HG02884 (cell line): ENCODE results near the gene MVB12B.
"Not testable (repeated sequence)": the region's sequence is repeated elsewhere in the genome, so short reads cannot be mapped to it uniquely, and the experiment has no call there.

Source experiments
- ATAC-seq: cut with Tn5 transposase; IDR thresholded peaks from one replicate; pipeline ENCODE4 v1.9.1; 2021; ENCODE audit warnings: mild to moderate bottlenecking, moderate library complexity; ENCODE audit not compliant: unreplicated experiment

MVB12B gene

DNA sequence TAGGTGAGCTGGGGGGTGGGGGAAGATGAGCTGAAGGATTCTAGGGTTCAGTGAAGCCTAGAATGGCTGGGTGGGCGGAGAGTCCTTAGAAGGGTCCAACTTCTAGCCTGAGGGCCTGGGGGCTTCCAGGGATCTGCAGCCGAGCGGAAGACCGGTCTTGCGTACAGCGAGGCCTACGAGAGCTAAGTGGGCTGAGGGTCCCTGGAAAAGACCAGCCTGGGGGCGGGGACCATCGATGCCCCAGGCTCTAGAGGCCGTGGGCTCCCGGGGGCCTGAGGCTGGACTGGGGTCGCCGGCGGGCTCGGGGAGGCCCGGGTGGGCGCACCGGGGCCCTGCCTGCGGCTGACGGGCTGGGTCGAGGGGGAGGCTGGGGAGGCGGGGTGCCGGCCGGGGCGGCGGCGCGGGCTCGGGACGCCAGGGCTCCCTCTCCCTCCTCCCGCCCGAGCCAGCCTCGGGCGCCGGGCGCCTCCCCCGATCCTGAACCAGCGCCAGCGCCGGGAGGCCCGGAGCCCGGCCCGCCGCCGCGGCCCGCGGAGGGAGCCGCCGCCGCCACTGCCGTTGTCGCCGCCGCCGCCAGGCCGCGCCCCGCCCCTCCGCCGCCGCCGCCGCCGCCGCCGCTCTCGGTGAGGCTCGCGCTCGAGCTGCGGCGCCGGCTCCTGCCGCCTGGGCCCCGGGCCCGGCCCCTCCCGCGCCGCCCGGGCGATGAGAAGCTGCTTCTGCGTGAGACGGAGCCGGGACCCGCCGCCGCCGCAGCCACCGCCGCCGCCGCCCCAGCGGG, at the start of gene MVB12B:
Gene MVB12B (plus strand): TSS at position 602 of the 778 bp plus-strand sequence. CDS start 101 bp downstream, at position 703.
- no peak for ATAC-seq

GRCh38 chr9:126283799-126284465, 42.7 kb upstream of the MVB12B start:
- ATAC-seq, result no peak

- ATAC-seq, result not testable (repeated sequence)
Measured at GRCh38 chr9:126285652-126286051, 41.0 kb upstream of the MVB12B start.

DNA sequence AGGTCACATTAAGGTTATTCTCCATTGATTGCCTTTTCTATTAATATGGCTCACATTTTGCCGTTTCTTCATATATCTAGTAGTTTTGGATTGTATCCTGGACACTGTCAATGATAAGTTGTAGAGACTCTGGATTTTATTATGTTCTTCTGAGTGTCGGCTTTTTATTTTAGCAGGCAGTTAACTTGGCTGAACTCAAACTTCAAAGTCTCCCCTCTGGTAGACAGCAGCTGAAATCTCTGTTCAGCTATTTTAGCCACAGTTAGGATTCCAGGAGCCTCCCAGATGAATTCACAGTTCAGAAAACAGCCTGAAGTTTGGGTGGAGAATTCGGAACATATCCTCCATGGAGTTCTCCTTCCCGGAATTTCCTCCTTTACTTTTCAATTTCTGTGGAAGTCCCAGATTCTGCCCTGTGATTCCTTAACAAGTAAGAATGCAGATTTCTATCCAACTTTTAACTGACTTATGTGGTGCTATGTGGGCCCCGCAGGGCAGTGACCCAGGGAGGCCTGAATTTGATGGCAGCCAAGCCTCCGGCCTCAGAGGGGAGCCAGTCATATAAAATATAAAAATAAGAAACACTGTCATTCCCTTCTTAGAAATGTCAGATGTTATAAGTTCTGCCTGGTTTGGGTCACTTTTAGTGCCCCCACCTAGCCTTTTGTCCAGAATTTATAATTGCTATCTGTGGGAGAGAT, 39.3 kb upstream of the MVB12B start:
- no peak for ATAC-seq

- no peak for ATAC-seq
Measured at GRCh38 chr9:126290871-126291270, 35.8 kb upstream of the MVB12B start.

DNA sequence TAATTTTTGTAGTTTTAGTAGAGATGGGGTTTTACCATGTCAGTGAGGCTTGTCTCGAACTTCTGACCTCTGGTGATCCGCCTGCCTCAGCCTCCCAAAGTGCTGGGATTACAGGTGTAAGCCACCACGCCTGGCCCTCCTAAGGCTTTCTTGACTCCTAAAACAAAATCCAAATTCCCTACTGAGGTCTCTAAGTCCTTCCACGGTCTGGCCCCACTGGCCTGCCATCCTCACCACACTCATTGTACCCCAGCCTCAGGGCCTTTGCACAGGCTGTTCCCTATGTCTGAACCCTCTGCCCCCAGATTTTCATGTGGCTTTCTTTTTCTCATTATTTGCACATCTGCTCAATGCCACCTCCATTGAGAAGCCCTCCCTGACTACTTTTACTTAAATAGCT, 34.7 kb upstream of the MVB12B start:
- ATAC-seq, result no peak

- ATAC-seq, result no peak
Measured at GRCh38 chr9:126292736-126293521, 33.7 kb upstream of the MVB12B start.

- ATAC-seq, result no peak
Measured at GRCh38 chr9:126293522-126293889, 33.1 kb upstream of the MVB12B start.

GRCh38 chr9:126294331-126295081, 32.1 kb upstream of the MVB12B start:
- no peak for ATAC-seq

GRCh38 chr9:126295082-126295477, 31.5 kb upstream of the MVB12B start:
- ATAC-seq, result no peak

DNA sequence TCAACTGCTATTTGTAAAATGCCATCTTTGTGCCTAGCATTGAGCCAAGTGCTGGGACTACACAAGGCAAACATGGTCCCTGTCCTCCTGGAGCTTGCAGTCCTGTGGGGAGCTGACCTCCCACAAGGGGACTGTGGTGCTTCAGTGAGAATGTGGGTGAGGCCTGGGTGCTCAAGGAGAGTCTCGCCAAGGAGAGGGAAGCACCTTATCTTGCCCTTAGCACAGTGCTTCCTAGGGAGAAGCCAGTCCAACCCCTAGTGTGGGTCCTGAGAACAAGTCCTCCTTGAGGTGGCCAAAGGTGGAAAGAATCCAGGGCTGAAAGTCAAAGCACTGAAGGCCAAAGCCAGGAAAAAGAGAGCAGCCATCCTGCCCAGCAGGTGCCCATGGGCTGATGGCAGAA, 31.1 kb upstream of the MVB12B start:
- ATAC-seq, result no peak

- ATAC-seq, result no peak
Measured at GRCh38 chr9:126295936-126296600, 30.6 kb upstream of the MVB12B start.

DNA sequence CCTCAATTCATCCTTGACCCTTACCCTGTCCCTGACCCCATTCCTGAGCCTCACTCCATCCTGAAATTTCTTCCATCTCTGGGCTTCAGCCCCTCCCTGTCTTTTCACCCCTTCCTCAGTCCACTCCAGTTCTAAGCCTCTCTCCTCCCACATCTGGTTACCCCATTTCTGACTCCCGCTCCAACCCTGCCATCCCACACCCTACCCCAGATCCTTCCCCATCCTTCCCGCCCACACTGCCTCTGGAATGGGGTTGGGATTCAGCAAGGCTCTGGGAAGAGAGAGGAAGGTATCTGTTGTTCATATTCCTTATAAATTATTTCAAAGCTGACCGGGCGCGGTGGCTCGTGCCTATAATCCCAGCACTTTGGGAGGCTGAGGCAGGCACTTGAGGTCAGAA, 29.9 kb upstream of the MVB12B start:
- no peak for ATAC-seq

- ATAC-seq, result no peak
Measured at GRCh38 chr9:126297661-126298060, 29.0 kb upstream of the MVB12B start.

DNA sequence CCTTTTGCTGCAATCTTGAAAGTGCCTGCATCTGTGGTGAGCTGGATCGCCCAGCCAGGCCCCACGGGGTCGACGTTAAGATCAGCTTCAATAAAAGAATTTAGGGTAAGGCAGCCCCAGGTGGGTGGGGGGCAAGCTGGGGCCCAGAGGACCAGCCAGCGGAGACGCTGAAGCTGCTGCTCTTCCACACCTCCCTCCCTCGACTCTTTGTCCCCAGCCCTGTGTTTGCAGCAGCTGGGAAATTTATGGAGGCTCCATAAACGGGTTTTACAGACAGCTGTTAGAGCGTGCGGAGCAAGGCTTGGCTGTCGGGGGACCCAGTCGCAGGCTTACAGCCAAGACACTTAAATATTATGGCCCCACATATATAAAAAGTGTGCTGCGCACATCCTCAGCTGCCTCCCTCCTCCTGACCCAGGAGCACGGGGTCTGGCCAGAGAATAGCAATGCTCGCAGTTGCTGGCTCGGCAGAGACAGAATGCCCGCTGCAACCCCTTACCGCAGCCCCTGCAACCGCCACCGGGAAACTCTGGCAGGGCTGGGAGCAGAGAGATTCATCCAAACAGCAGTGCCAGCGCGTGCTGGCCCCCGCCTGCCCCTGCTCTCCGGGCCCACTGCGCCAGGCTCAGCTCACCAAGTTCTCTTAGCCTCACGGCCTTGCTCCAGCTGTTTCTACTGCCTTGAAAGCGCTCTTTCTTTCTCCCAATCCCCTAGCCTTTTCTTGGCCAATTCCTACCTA, 28.4 kb upstream of the MVB12B start:
- ATAC-seq, result no peak

DNA sequence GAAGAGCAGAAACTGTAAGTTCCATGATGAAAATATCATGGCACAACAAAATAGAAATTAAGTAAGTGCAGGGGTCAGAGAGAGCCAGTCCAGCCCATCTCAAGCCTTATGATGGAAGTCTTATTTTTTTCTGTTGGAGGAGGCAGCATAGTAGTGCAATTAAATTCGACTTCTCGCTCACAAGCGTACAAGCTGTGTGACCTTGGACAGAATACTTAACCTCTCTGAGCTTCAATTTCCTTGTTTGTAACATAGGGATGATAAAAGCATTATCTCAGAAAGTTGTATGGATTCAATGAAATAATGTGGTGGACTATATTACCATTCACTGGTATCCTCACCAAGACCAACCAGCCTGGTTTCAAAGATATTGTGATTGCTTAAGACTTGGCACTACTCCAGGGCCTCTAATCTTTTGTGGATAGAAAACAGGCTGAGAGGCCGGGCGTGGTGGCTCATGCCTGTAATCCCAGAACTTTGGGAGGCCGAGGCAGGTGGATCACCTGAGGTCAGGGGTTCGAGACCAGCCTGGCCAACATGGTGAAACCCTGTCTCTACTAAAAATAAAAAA, 26.8 kb upstream of the MVB12B start:
- ATAC-seq, result no peak

DNA sequence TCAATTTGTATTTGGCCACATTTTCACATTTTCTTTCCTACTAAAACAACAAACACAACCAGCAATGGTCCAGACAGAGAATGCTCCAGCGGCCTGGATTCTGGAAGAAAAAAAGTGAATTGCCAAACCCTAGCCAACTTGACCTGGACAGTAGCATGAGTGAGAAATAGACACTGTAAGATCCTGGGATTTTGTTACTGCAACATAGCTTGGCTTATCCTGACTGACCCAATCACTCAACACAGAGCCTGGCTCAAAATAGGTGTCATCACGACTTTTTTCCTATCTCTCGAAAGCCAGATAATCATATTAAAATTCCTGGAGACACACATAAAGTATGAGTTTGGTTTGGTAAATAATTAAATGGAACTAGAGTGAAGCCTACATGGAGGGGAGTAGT, 25.4 kb upstream of the MVB12B start:
- no peak for ATAC-seq

DNA sequence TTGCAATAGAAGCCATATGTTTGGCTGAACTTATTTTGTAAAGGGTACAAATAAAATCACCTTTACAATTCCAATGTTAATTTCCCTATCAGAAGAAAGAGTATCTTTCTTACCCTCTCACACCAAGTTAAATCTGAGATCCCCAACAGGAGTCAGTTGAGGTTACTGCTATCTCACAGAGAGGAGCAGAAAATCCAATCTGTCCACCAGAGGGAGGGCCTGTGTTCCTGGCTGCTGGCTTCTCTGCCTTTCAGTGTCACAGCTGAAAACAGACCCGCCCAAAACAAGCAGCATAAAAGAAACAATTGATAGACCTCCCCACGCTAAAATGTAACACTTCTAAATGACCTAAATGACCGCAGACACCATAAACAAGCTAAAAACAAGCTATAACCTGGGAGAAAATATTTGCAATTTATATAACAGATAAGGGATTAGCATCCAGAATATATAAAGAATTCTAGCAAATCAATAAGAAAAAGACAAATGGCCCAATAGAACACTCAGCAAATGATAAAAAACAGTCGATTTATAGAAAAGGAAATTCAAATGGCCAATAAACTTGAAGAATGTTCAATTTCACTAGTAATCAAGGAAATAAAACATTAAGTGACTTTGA, 24.5 kb upstream of the MVB12B start:
- no peak for ATAC-seq
